H9 (cell line): Measurements from ENCODE around the gene DOK6. TPM values are rescaled to one million over a fixed set of nuclear protein-coding genes. Genes with fewer than 3 reads are reported as not detected.

Experiments
- DNase-seq: peaks from one replicate; pipeline ENCODE4 v3.0.0-alpha.2; 2017
- H2AFZ ChIP-seq: one replicate; pipeline ENCODE4 v1.6.1; 2013; ENCODE audit warnings: mild to moderate bottlenecking, low read length, control low read depth, moderate library complexity
- H2AK5ac ChIP-seq: 2 replicates; pipeline ENCODE4 v1.6.1; 2013; ENCODE audit warnings: low read length, control low read depth, mixed read lengths; ENCODE audit not compliant: insufficient read length
- H2BK120ac ChIP-seq: one replicate; pipeline ENCODE4 v1.6.1; 2013; ENCODE audit warnings: low read depth, mild to moderate bottlenecking, low read length, control low read depth, inconsistent platforms; ENCODE audit not compliant: poor library complexity, severe bottlenecking
- H2BK12ac ChIP-seq: 2 replicates; pipeline ENCODE4 v1.6.1; 2013; ENCODE audit warnings: low read length, control low read depth, mixed read lengths, low read depth; ENCODE audit not compliant: insufficient read length
- H2BK15ac ChIP-seq: 2 replicates; pipeline ENCODE4 v1.6.1; 2013; ENCODE audit warnings: low read depth, low read length, control low read depth
- H2BK20ac ChIP-seq: one replicate; pipeline ENCODE4 v1.6.1; 2013; ENCODE audit warnings: low read depth, mild to moderate bottlenecking, low read length, control low read depth, inconsistent platforms; ENCODE audit not compliant: poor library complexity, severe bottlenecking
- H2BK5ac ChIP-seq: 2 replicates; pipeline ENCODE4 v1.6.1; 2013; ENCODE audit warnings: low read length, control low read depth, mixed read lengths; ENCODE audit not compliant: insufficient read length
- H3K14ac ChIP-seq: 2 replicates; pipeline ENCODE4 v1.6.1; 2013; ENCODE audit warnings: low read length, control low read depth; ENCODE audit not compliant: insufficient read depth
- H3K18ac ChIP-seq: 2 replicates; pipeline ENCODE4 v1.6.1; 2013; ENCODE audit warnings: low read depth, mild to moderate bottlenecking, mixed read lengths, low read length, control low read depth; ENCODE audit not compliant: insufficient read length
- H3K23ac ChIP-seq: 2 replicates; pipeline ENCODE4 v1.6.1; 2013; ENCODE audit warnings: low read length, control low read depth, mixed read lengths, low read depth; ENCODE audit not compliant: insufficient read length
- H3K23me2 ChIP-seq: 2 replicates; pipeline ENCODE4 v1.6.1; 2013; ENCODE audit warnings: low read depth, mild to moderate bottlenecking, mixed read lengths, low read length, control low read depth; ENCODE audit not compliant: insufficient read length, poor library complexity, severe bottlenecking
- H3K27ac ChIP-seq: 2 replicates; pipeline ENCODE4 v1.5.1; 2013; ENCODE audit warnings: low read length, control low read depth, mixed read lengths, low read depth; ENCODE audit not compliant: insufficient read length
- H3K27me3 ChIP-seq: 2 replicates; pipeline ENCODE4 v1.6.1; 2013; ENCODE audit warnings: low read length, control low read depth, inconsistent platforms; ENCODE audit not compliant: insufficient read depth
- H3K4ac ChIP-seq: 2 replicates; pipeline ENCODE4 v1.6.1; 2013; ENCODE audit warnings: low read depth, mild to moderate bottlenecking, control low read depth, inconsistent platforms, low read length, moderate library complexity
- H3K4me1 ChIP-seq: 2 replicates; pipeline ENCODE4 v1.6.1; 2013; ENCODE audit warnings: low read length, control low read depth, inconsistent platforms; ENCODE audit not compliant: insufficient read depth
- H3K4me2 ChIP-seq: 2 replicates; pipeline ENCODE4 v1.6.1; 2013; ENCODE audit warnings: low read length, control low read depth, mixed read lengths; ENCODE audit not compliant: insufficient read length, insufficient read depth
- H3K56ac ChIP-seq: 2 replicates; pipeline ENCODE4 v1.6.1; 2013; ENCODE audit warnings: low read depth, mild to moderate bottlenecking, mixed read lengths, low read length, control low read depth; ENCODE audit not compliant: insufficient read length
- H3K79me1 ChIP-seq: 2 replicates; pipeline ENCODE4 v1.6.1; 2013; ENCODE audit warnings: low read depth, mild to moderate bottlenecking, moderate library complexity, low read length, control low read depth, inconsistent platforms; ENCODE audit not compliant: insufficient read depth, poor library complexity, severe bottlenecking
- H3K79me2 ChIP-seq: 2 replicates; pipeline ENCODE4 v1.6.1; 2013; ENCODE audit warnings: low read length, control low read depth, inconsistent platforms; ENCODE audit not compliant: insufficient read depth
- H3K9ac ChIP-seq: 2 replicates; pipeline ENCODE4 v1.6.1; 2013; ENCODE audit warnings: low read length, control low read depth, mixed read lengths; ENCODE audit not compliant: insufficient read length; ENCODE audit errors: extremely low read depth
- H3K9me3 ChIP-seq: one replicate; pipeline ENCODE4 v1.6.1; 2013; ENCODE audit warnings: low read depth, low read length, inconsistent platforms; ENCODE audit not compliant: control insufficient read depth
- H3T11ph ChIP-seq: one replicate; pipeline ENCODE4 v1.6.1; 2013; ENCODE audit warnings: mild to moderate bottlenecking, low read length, control low read depth, inconsistent platforms
- H4K20me1 ChIP-seq: one replicate; pipeline ENCODE4 v1.6.1; 2013; ENCODE audit not compliant: control insufficient read depth, insufficient read length, insufficient read depth
- H4K5ac ChIP-seq: 2 replicates; pipeline ENCODE4 v1.6.1; 2013; ENCODE audit warnings: low read depth, mild to moderate bottlenecking, mixed read lengths, low read length, control low read depth; ENCODE audit not compliant: insufficient read length
- H4K8ac ChIP-seq: replicated peaks from 2 replicates; pipeline ENCODE4 v1.6.1; 2013; ENCODE audit warnings: low read length, control low read depth, mixed read lengths, low read depth; ENCODE audit not compliant: insufficient read length
- H4K91ac ChIP-seq: 2 replicates; pipeline ENCODE4 v1.6.1; 2013; ENCODE audit warnings: low read depth, mild to moderate bottlenecking, moderate library complexity, mixed read lengths, low read length, control low read depth; ENCODE audit not compliant: insufficient read length
- H3K27ac Mint-ChIP-seq, 3 experiments: 2 replicates in 2 of 3; 3 replicates in 1 of 3; pipeline ENCODE4 v1.8.0; 2020 to 2021; ENCODE audit warnings: mixed read lengths in 3 of 3, mild to moderate bottlenecking in 1 of 3, moderate library complexity in 1 of 3
- H3K27me3 Mint-ChIP-seq: 2 replicates; pipeline ENCODE4 v1.8.0; 2021; ENCODE audit warnings: low read depth, mild to moderate bottlenecking, moderate library complexity, mixed read lengths
- H3K36me3 Mint-ChIP-seq, 3 experiments: 2 replicates in 2 of 3; 3 replicates in 1 of 3; pipeline ENCODE4 v1.8.0; 2020 to 2021; ENCODE audit warnings: low read depth in 3 of 3, mixed read lengths in 3 of 3; ENCODE audit not compliant: insufficient read depth in 1 of 3
- H3K4me1 Mint-ChIP-seq, 2 experiments: 2 replicates each; pipeline ENCODE4 v1.8.0; 2020; ENCODE audit warnings: mixed read lengths in 2 of 2
- H3K4me3 Mint-ChIP-seq, 2 experiments: 2 replicates in 1 of 2; 3 replicates in 1 of 2; pipeline ENCODE4 v1.8.0; 2020 to 2021; ENCODE audit warnings: mild to moderate bottlenecking in 2 of 2, mixed read lengths in 2 of 2, moderate library complexity in 1 of 2
- H3K9me3 Mint-ChIP-seq, 2 experiments: 2 replicates in 1 of 2; 3 replicates in 1 of 2; pipeline ENCODE4 v1.8.0; 2020; ENCODE audit warnings: mild to moderate bottlenecking in 2 of 2, mixed read lengths in 2 of 2, moderate library complexity in 1 of 2
- WGBS: extraction: QIAGEN DNeasy Blood & Tissue Kit; methylation state at CpG from one replicate; pipeline ENCODE4 v1.1.7; 2013; ENCODE audit warnings: missing lambda C conversion rate, low lambda C conversion rate, mixed read lengths; ENCODE audit not compliant: insufficient read length; ENCODE audit errors: extremely low coverage; 5-methylcytosine and 5-hydroxymethylcytosine counted together
- total RNA-seq: library from RNA; stranded (reverse); gene quantifications from 2 replicates; pipeline ENCODE4 v1.2.1, GENCODE V29; 2021
- TF ChIP-seq, protein P1 (sequence below): fragments of 200-600 bp; sonication (generic); conservative IDR thresholded peaks from 3 replicates; pipeline ENCODE4 v1.8.0; 2021; ENCODE audit warnings: antibody characterized with exemption, mild to moderate bottlenecking

Gene DOK6
- total RNA-seq, 1 experiment from 2014 or later: 0.20 TPM

DNA sequence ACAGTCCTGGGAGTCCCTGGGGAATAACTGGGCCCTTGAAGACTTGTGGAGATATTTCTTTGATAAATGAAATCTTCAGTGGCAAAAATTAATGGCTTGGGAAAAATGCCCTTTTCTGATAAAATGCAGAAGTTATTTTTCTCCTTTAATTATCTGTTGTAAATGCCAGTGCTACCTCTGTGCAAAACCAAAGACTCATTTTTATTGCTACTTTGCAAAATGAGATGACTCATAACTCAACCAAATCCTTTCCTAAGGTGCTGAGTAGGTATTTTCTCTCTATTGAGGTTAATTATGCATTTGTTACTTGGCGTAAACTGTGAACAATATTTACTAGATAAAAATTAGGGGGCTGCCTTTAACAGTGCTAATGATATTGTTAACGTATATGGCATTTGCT, 163.9 kb downstream of the DOK6 start:
- no peak overlapping the region for H3K27ac ChIP-seq
- no peaks in the 10 kb centered on the region for H3K4me1 Mint-ChIP-seq
- no CpG with 5 or more reads among the region's 2 CpGs for WGBS
- H3K23me2 ChIP-seq: no peaks in the 10 kb centered on the region
- no peak for DNase-seq
- no peak overlapping the region for H3K9ac ChIP-seq
- peaks cover 16% of the 10 kb centered on the region for H3K9me3 ChIP-seq
- no peak overlapping the region for H2AK5ac ChIP-seq
- H2BK120ac ChIP-seq: no peak overlapping the region
- no peak overlapping the region for H3K4me3 Mint-ChIP-seq
- H3K4ac ChIP-seq: no peak overlapping the region
- no peak overlapping the region for H2BK5ac ChIP-seq
- H3K79me2 ChIP-seq: no peaks in the 10 kb centered on the region
- H4K20me1 ChIP-seq: no peaks in the 10 kb centered on the region
- H2AFZ ChIP-seq: no peak overlapping the region
- H3K9me3 Mint-ChIP-seq: peaks cover 29 to 33% of the 10 kb centered on the region in 2 experiments
- H3T11ph ChIP-seq: no peak overlapping the region
- no peak overlapping the region for H3K18ac ChIP-seq
- no peaks in the 10 kb centered on the region for H3K27me3 ChIP-seq
- peaks cover 14 to 23% (median 19%) of the 10 kb centered on the region in 3 experiments for H3K36me3 Mint-ChIP-seq
- H4K91ac ChIP-seq: no peak overlapping the region
- no peak overlapping the region for H3K23ac ChIP-seq
- H2BK20ac ChIP-seq: no peak overlapping the region
- no peak overlapping the region for H2BK12ac ChIP-seq
- H3K4me2 ChIP-seq: no peak overlapping the region
- no peak overlapping the region for H4K5ac ChIP-seq
- no peak overlapping the region for H3K56ac ChIP-seq
- no peak overlapping the region for H2BK15ac ChIP-seq
- H3K27me3 Mint-ChIP-seq: no peaks in the 10 kb centered on the region
- no peaks in the 10 kb centered on the region for H3K79me1 ChIP-seq
- H3K14ac ChIP-seq: no peak overlapping the region
- TF ChIP-seq, protein P1, sequence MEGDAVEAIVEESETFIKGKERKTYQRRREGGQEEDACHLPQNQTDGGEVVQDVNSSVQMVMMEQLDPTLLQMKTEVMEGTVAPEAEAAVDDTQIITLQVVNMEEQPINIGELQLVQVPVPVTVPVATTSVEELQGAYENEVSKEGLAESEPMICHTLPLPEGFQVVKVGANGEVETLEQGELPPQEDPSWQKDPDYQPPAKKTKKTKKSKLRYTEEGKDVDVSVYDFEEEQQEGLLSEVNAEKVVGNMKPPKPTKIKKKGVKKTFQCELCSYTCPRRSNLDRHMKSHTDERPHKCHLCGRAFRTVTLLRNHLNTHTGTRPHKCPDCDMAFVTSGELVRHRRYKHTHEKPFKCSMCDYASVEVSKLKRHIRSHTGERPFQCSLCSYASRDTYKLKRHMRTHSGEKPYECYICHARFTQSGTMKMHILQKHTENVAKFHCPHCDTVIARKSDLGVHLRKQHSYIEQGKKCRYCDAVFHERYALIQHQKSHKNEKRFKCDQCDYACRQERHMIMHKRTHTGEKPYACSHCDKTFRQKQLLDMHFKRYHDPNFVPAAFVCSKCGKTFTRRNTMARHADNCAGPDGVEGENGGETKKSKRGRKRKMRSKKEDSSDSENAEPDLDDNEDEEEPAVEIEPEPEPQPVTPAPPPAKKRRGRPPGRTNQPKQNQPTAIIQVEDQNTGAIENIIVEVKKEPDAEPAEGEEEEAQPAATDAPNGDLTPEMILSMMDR: no peak
- no peak overlapping the region for H4K8ac ChIP-seq
- no peak overlapping the region for H3K27ac Mint-ChIP-seq
- H3K4me1 ChIP-seq: no peaks in the 10 kb centered on the region
